H1 (cell line): Measurements from ENCODE around the gene CAMK2D. TPM values are rescaled to one million over a fixed set of nuclear protein-coding genes. Genes with fewer than 3 reads are reported as not detected.

ENCODE experiments used
- CTCF ChIA-PET: fragments of 300-600 bp; sonication (Branson Sonifier 250); formaldehyde crosslinking; loops from one replicate; lab custom pipeline; 2021; ENCODE audit not compliant: partially characterized antibody; lab: Charles Lee
- POLR2A ChIA-PET: fragments of 300-600 bp; sonication (Branson Sonifier 250); formaldehyde crosslinking; loops from one replicate; lab custom pipeline; 2021; ENCODE audit warnings: inconsistent platforms; ENCODE audit not compliant: partially characterized antibody; lab: Charles Lee
- DNase-seq, 2 experiments: peaks; one replicate each; pipeline versions ENCODE4 v3.0.0 to v3.0.0-alpha.2; 2010 to 2022; ENCODE audit warnings: low spot score in 2 of 2, low read depth in 1 of 2, mixed read lengths in 1 of 2
- FAIRE-seq: peaks from 2 replicates; lab custom pipeline; 2011; peaks lifted over from hg19 to GRCh38; lab: Jason Lieb, UNC
- H2AFZ ChIP-seq: 2 replicates; pipeline ENCODE4 v1.8.1; 2012; ENCODE audit warnings: low read length, inconsistent platforms
- H2AK5ac ChIP-seq: 2 replicates; pipeline ENCODE4 v1.6.1; 2013; ENCODE audit warnings: low read depth, low read length
- H2BK120ac ChIP-seq: replicated peaks from 2 replicates; pipeline ENCODE3; 2013; ENCODE audit warnings: low read depth, low read length, inconsistent platforms
- H2BK12ac ChIP-seq: 2 replicates; pipeline ENCODE4 v1.6.1; 2013; ENCODE audit warnings: low read depth, low read length
- H2BK15ac ChIP-seq: 2 replicates; pipeline ENCODE4 v1.6.1; 2013; ENCODE audit warnings: low read length
- H2BK20ac ChIP-seq: 2 replicates; pipeline ENCODE4 v1.6.1; 2013; ENCODE audit warnings: low read length
- H2BK5ac ChIP-seq: 2 replicates; pipeline ENCODE4 v1.6.1; 2013; ENCODE audit warnings: low read depth, low read length
- H3K14ac ChIP-seq: 2 replicates; pipeline ENCODE4 v1.6.1; 2013; ENCODE audit warnings: inconsistent platforms; ENCODE audit not compliant: insufficient read length
- H3K18ac ChIP-seq: 2 replicates; pipeline ENCODE4 v1.6.1; 2013; ENCODE audit warnings: low read length; ENCODE audit errors: extremely low read depth
- H3K23ac ChIP-seq: 2 replicates; pipeline ENCODE4 v1.6.1; 2013; ENCODE audit warnings: inconsistent platforms; ENCODE audit not compliant: insufficient read length
- H3K23me2 ChIP-seq: 2 replicates; pipeline ENCODE4 v1.6.1; 2013; ENCODE audit warnings: low read depth, low read length
- H3K27ac ChIP-seq: 2 replicates; pipeline ENCODE4 v1.6.1; 2011; ENCODE audit warnings: low read depth, low read length, inconsistent platforms
- H3K27me3 ChIP-seq, 4 experiments: replicated peaks in 1 of 4; 1 replicate in 1 of 4; 2 replicates in 3 of 4; pipeline versions ENCODE4 v1.6.1 to v1.8.1; 2011 to 2013; ENCODE audit warnings: low read length in 3 of 4, mild to moderate bottlenecking in 3 of 4, inconsistent platforms in 2 of 4, mixed read lengths in 2 of 4, moderate library complexity in 1 of 4; ENCODE audit not compliant: control insufficient read depth in 3 of 4, insufficient read depth in 3 of 4; ENCODE audit errors: extremely low read depth in 1 of 4
- H3K36me3 ChIP-seq, 4 experiments: 2 replicates each; pipeline versions ENCODE4 v1.6.1 to v1.8.1; 2011 to 2013; ENCODE audit warnings: mild to moderate bottlenecking in 4 of 4, low read length in 3 of 4, moderate library complexity in 2 of 4, control low read depth in 1 of 4, inconsistent platforms in 1 of 4; ENCODE audit not compliant: insufficient read depth in 4 of 4, control insufficient read depth in 2 of 4
- H3K4ac ChIP-seq: replicated peaks from 2 replicates; pipeline ENCODE3; 2013; ENCODE audit warnings: low read length, low read depth, mixed read lengths, inconsistent platforms; ENCODE audit not compliant: insufficient read length
- H3K4me1 ChIP-seq, 4 experiments: replicated peaks in 1 of 4; 1 replicate in 1 of 4; 2 replicates in 3 of 4; pipeline versions ENCODE4 v1.6.1 to v1.8.1; 2011 to 2013; ENCODE audit warnings: low read length in 3 of 4, inconsistent platforms in 2 of 4, mixed read lengths in 1 of 4; ENCODE audit not compliant: insufficient read depth in 4 of 4, control insufficient read depth in 3 of 4
- H3K4me2 ChIP-seq, 2 experiments: 2 replicates each; pipeline versions ENCODE4 v1.6.1 to v1.8.1; 2011 to 2013; ENCODE audit warnings: low read depth in 2 of 2, low read length in 2 of 2, control low read depth in 1 of 2, inconsistent platforms in 1 of 2, mild to moderate bottlenecking in 1 of 2; ENCODE audit not compliant: insufficient read depth in 1 of 2
- H3K4me3 ChIP-seq, 4 experiments: fragments of 200-600, 300-600 bp in 1 of 4; sonication (generic), shearing (Covaris generic), sonication (Bioruptor Twin) in 1 of 4; 2 replicates each; pipeline versions ENCODE4 v1.5.1 to v1.8.1; 2011 to 2016; ENCODE audit warnings: low read length in 4 of 4, low read depth in 3 of 4, control low read depth in 2 of 4, inconsistent platforms in 2 of 4, mild to moderate bottlenecking in 2 of 4, mixed read lengths in 1 of 4, moderate library complexity in 1 of 4; ENCODE audit not compliant: insufficient read depth in 2 of 4; ENCODE audit errors: extremely low read depth in 1 of 4
- H3K56ac ChIP-seq: replicated peaks from 2 replicates; pipeline ENCODE3; 2013; ENCODE audit warnings: low read depth, mild to moderate bottlenecking, mixed read lengths, low read length, inconsistent platforms; ENCODE audit not compliant: insufficient read length
- H3K79me1 ChIP-seq: 2 replicates; pipeline ENCODE4 v1.6.1; 2013; ENCODE audit warnings: low read depth, low read length, control low read depth
- H3K79me2 ChIP-seq, 2 experiments: 2 replicates each; pipeline versions ENCODE4 v1.6.1 to v1.8.1; 2012 to 2013; ENCODE audit warnings: low read length in 2 of 2, mild to moderate bottlenecking in 2 of 2, inconsistent platforms in 1 of 2; ENCODE audit not compliant: insufficient read depth in 2 of 2, control insufficient read depth in 1 of 2
- H3K9ac ChIP-seq, 4 experiments: replicated peaks in 1 of 4; 1 replicate in 1 of 4; 2 replicates in 3 of 4; pipeline versions ENCODE4 v1.6.1 to v1.8.1; 2011 to 2013; ENCODE audit warnings: low read depth in 3 of 4, low read length in 3 of 4, control low read depth in 2 of 4, mild to moderate bottlenecking in 2 of 4, moderate library complexity in 2 of 4, inconsistent platforms in 1 of 4; ENCODE audit errors: extremely low read depth in 1 of 4
- H3K9me3 ChIP-seq, 2 experiments: 2 replicates each; pipeline versions ENCODE4 v1.6.1 to v1.8.1; 2012 to 2013; ENCODE audit warnings: mild to moderate bottlenecking in 2 of 2, moderate library complexity in 2 of 2, control low read depth in 1 of 2, inconsistent platforms in 1 of 2, low read depth in 1 of 2, low read length in 1 of 2, mixed read lengths in 1 of 2; ENCODE audit not compliant: insufficient read depth in 2 of 2
- H4K20me1 ChIP-seq, 2 experiments: replicated peaks in 1 of 2; 2 replicates each; pipeline versions ENCODE3 to v1.8.1; 2011 to 2013; ENCODE audit warnings: inconsistent platforms in 2 of 2, low read length in 2 of 2, mild to moderate bottlenecking in 1 of 2; ENCODE audit not compliant: insufficient read depth in 2 of 2, control insufficient read depth in 1 of 2
- H4K5ac ChIP-seq: 2 replicates; pipeline ENCODE4 v1.6.1; 2013; ENCODE audit warnings: low read length, low read depth, mixed read lengths, inconsistent platforms; ENCODE audit not compliant: insufficient read length
- H4K8ac ChIP-seq: 2 replicates; pipeline ENCODE4 v1.8.0; 2013; ENCODE audit warnings: mild to moderate bottlenecking, moderate library complexity, low read length, inconsistent platforms; ENCODE audit not compliant: insufficient read depth; ENCODE audit errors: extremely low read depth
- H4K91ac ChIP-seq: replicated peaks from 2 replicates; pipeline ENCODE3; 2013; ENCODE audit warnings: low read length, mixed read lengths, inconsistent platforms; ENCODE audit not compliant: insufficient read length
- CEBPB ChIP-seq: IDR thresholded peaks from 2 replicates; pipeline ENCODE4 v1.6.1; 2012; ENCODE audit warnings: low read depth, low read length
- CREB1 ChIP-seq: IDR thresholded peaks from 2 replicates; pipeline ENCODE4 v1.6.1; 2012; ENCODE audit warnings: inconsistent platforms
- CTBP2 ChIP-seq: IDR thresholded peaks from 2 replicates; pipeline ENCODE4 v1.7.0; 2011; ENCODE audit warnings: borderline replicate concordance, mild to moderate bottlenecking, moderate library complexity, mixed read lengths, low read length; ENCODE audit not compliant: insufficient read depth, insufficient read length
- EGR1 ChIP-seq: IDR thresholded peaks from 2 replicates; pipeline ENCODE4 v1.6.1; 2011; ENCODE audit warnings: low read depth, low read length, borderline replicate concordance
- EP300 ChIP-seq, 2 experiments: IDR thresholded peaks; 1 replicate in 1 of 2; 2 replicates in 1 of 2; pipeline ENCODE4 v1.6.1; 2011 to 2012; ENCODE audit warnings: low read depth in 2 of 2, low read length in 2 of 2, mild to moderate bottlenecking in 2 of 2, borderline replicate concordance in 1 of 2, inconsistent platforms in 1 of 2, moderate library complexity in 1 of 2
- FOSL1 ChIP-seq: IDR thresholded peaks from 2 replicates; pipeline ENCODE4 v1.6.1; 2011; ENCODE audit warnings: mild to moderate bottlenecking, low read depth, low read length, moderate library complexity; ENCODE audit not compliant: insufficient read depth
- JUN ChIP-seq: IDR thresholded peaks from 2 replicates; pipeline ENCODE4 v1.6.1; 2011; ENCODE audit warnings: low read depth, mild to moderate bottlenecking, improper control_type of control experiment, low read length
- KDM5A ChIP-seq: fragments of 200-600 bp; IDR thresholded peaks from 2 replicates; pipeline ENCODE4 v1.7.1; 2012; ENCODE audit warnings: mild to moderate bottlenecking, low read length, inconsistent platforms, mixed read lengths
- SAP30 ChIP-seq: fragments of 300-600 bp; sonication (generic); IDR thresholded peaks from 2 replicates; pipeline ENCODE4 v1.7.1; 2012; ENCODE audit warnings: low read length, moderate library complexity, mild to moderate bottlenecking, inconsistent platforms; ENCODE audit not compliant: insufficient read depth, insufficient replicate concordance
- TAF1 ChIP-seq: IDR thresholded peaks from 2 replicates; pipeline ENCODE4 v1.6.1; 2011; ENCODE audit warnings: mild to moderate bottlenecking, low read depth, low read length
- YY1 ChIP-seq: IDR thresholded peaks from 2 replicates; pipeline ENCODE4 v1.6.1; 2011; ENCODE audit warnings: low read depth, mild to moderate bottlenecking, low read length
- WGBS, 2 experiments: shearing (Covaris generic) in 1 of 2; methylation state at CpG; one replicate each; pipeline versions ENCODE4 v1.1.6 to v1.1.7; 2013 to 2015; ENCODE audit warnings: low lambda C conversion rate in 2 of 2, mixed read lengths in 2 of 2, inconsistent platforms in 1 of 2, low coverage in 1 of 2, missing lambda C conversion rate in 1 of 2; ENCODE audit not compliant: insufficient replicate concordance in 2 of 2, insufficient coverage in 1 of 2, insufficient read length in 1 of 2; ENCODE audit errors: extremely low coverage in 1 of 2, missing lambda C conversion rate in 1 of 2; 5-methylcytosine and 5-hydroxymethylcytosine counted together
- polyA plus RNA-seq, 7 experiments: library from polyadenylated mRNA; depleted of rRNA in 3 of 7; stranded (reverse) in 5 of 7; unstranded in 2 of 7; fragments of >200 nt in 5 of 7; fragments of 200-250 nt in 2 of 7; gene quantifications; 1 replicate in 5 of 7; 2 replicates in 1 of 7; 4 replicates in 1 of 7; pipeline versions ENCODE4 v1.2.1 to v1.2.3, GENCODE V29; 2011 to 2013; ENCODE audit warnings: missing spikeins in 2 of 7, mixed read lengths in 2 of 7
- total RNA-seq: library from RNA; stranded (reverse); fragmentation: NEBNext Ultra II Directional; extraction: Animal tissue kit (Norgen Biotek cat#: 25700); gene quantifications from 2 replicates; pipeline ENCODE4 v1.2.1, GENCODE V29; 2021

The CAMK2D gene
- total and polyA plus RNA-seq, 2 of the 8 experiments (the other 6 are each of a cell fraction or from before 2014, with no cell fraction given): 3.2 to 7.0 TPM

- Histone ChIP-seq H3K27me3 (peaks cover 0 to 2% (median 0%) of the 10 kb centered on the region in 4 experiments; a peak in 1 of 7 replicates), H2BK12ac (no peak overlapping the region), H2BK15ac (no peak overlapping the region), H3K23ac (no peak overlapping the region), H3K79me1 (no peaks in the 10 kb centered on the region), H3K79me2 (no peaks in the 10 kb centered on the region), H4K91ac (no peak overlapping the region), H3K9me3 (no peaks in the 10 kb centered on the region), H3K4ac (no peak overlapping the region), H3K14ac (no peak overlapping the region), H3K4me1 (peaks cover 0 to 4% (median 0%) of the 10 kb centered on the region in 4 experiments; a peak in 1 of 7 replicates), H2AFZ (0 out of 2 replicates have a peak overlapping the region, but pooled peaks have one; percentile 21), H2BK20ac (no peak overlapping the region), H4K5ac (no peak overlapping the region), H3K9ac (no peak overlapping the region), H4K8ac (no peak overlapping the region), H3K4me2 (no peak overlapping the region), H3K27ac (no peak overlapping the region), H3K23me2 (no peaks in the 10 kb centered on the region), H2AK5ac (no peak overlapping the region), H2BK120ac (no peak overlapping the region), H2BK5ac (no peak overlapping the region), H4K20me1 (no peaks in the 10 kb centered on the region), H3K18ac (no peak overlapping the region), H3K56ac (no peak overlapping the region), H3K36me3 (no peaks in the 10 kb centered on the region), H3K4me3 (no peak overlapping the region)
- FAIRE-seq (no peak), DNase-seq (no peak)
- 83% methylated on average over 4 of the region's 4 CpGs; no CpG with 5 or more reads in 1 of the 2 experiments for WGBS, 2 experiments
- TF ChIP-seq CREB1: no peak
- no peak for TF ChIP-seq SAP30
- no peak for TF ChIP-seq CTBP2
- TF ChIP-seq EGR1: no peak
- no peak for TF ChIP-seq JUN
- TF ChIP-seq YY1: no peak
- no peak for TF ChIP-seq CEBPB
- TF ChIP-seq EP300 (IDR thresholded peaks at IDR 0.05; ENCODE audit: borderline replicate concordance in 1 of 2, low read depth in 2 of 2, low read length in 2 of 2): no peak
- TF ChIP-seq KDM5A: no peak
- no peak for TF ChIP-seq TAF1
- no peak for TF ChIP-seq FOSL1
- POLR2A ChIA-PET: no interaction called here
- CTCF ChIA-PET: interaction anchor here (0.7 kb wide), 1 partner anchor 18 kb away, joined by 3 read pairs; no protein-coding TSS in a partner anchor
These were observed 350.0 kb downstream of the CAMK2D start for GRCh38 chr4:113411496-113411938.
